HG03060 (cell line): ENCODE results near the gene ARL1.
"Not testable (repeated sequence)": the region's sequence is repeated elsewhere in the genome, so short reads cannot be mapped to it uniquely, and the experiment has no call there.

Experiments used
- ATAC-seq: cut with Tn5 transposase; IDR thresholded peaks from one replicate; pipeline ENCODE4 v1.9.1; 2021; ENCODE audit warnings: low read depth, moderate number of reproducible peaks; ENCODE audit not compliant: unreplicated experiment

The ARL1 gene

GRCh38 chr12:101407436-101408345, at the start of gene ARL1:
Gene ARL1, minus strand, starts transcription at chr12:101407772. Its CDS starts 127 bp downstream, at chr12:101407645.
- peak; percentile 36 for ATAC-seq

GRCh38 chr12:101455685-101456084, 48.1 kb upstream of the ARL1 start:
- no peak for ATAC-seq

- no peak for ATAC-seq
Observed at GRCh38 chr12:101441461-101442224, 34.1 kb upstream of the ARL1 start.

- no peak for ATAC-seq
Observed at GRCh38 chr12:101439236-101439635, 31.7 kb upstream of the ARL1 start.

- no peak for ATAC-seq
Observed at GRCh38 chr12:101436136-101436535, 28.6 kb upstream of the ARL1 start.

GRCh38 chr12:101430456-101430855, 22.9 kb upstream of the ARL1 start:
- ATAC-seq = no peak

- no peak for ATAC-seq
Observed at GRCh38 chr12:101424620-101425019, 17.0 kb upstream of the ARL1 start.

GRCh38 chr12:101422066-101422465, 14.5 kb upstream of the ARL1 start:
- ATAC-seq = not testable (repeated sequence)

- no peak for ATAC-seq
Observed at GRCh38 chr12:101415228-101415627, 7.7 kb upstream of the ARL1 start.

GRCh38 chr12:101414533-101415119, 7.1 kb upstream of the ARL1 start:
- no peak for ATAC-seq

- ATAC-seq = not testable (repeated sequence)
Observed at GRCh38 chr12:101410169-101410568, 2.6 kb upstream of the ARL1 start.

GRCh38 chr12:101407049-101407435, 530 bp downstream of the ARL1 start:
- no peak for ATAC-seq

GRCh38 chr12:101391181-101391580, 16.4 kb downstream of the ARL1 start:
- ATAC-seq = not testable (repeated sequence)

- ATAC-seq = no peak
Observed at GRCh38 chr12:101379149-101379548, 28.4 kb downstream of the ARL1 start.

- no peak for ATAC-seq
Observed at GRCh38 chr12:101375573-101375972, 32.0 kb downstream of the ARL1 start.

GRCh38 chr12:101372431-101372830, 35.1 kb downstream of the ARL1 start:
- no peak for ATAC-seq

- no peak for ATAC-seq
Observed at GRCh38 chr12:101368016-101368415, 39.6 kb downstream of the ARL1 start.

GRCh38 chr12:101361455-101361854, 46.1 kb downstream of the ARL1 start:
- no peak for ATAC-seq

- no peak for ATAC-seq
Observed at GRCh38 chr12:101356794-101357193, 50.8 kb downstream of the ARL1 start.

GRCh38 chr12:101351682-101352081, 55.9 kb downstream of the ARL1 start:
- ATAC-seq = no peak

GRCh38 chr12:101343893-101344292, 63.7 kb downstream of the ARL1 start:
- ATAC-seq = no peak
